ENCODE data around the gene EFCAB6. TPM values are rescaled to one million over a fixed set of nuclear protein-coding genes. Genes with fewer than 3 reads are reported as not detected.

The EFCAB6 gene
- total and polyA plus RNA-seq, 7 donors = 0.07 to 0.84 (median 0.50) TPM

DNA sequence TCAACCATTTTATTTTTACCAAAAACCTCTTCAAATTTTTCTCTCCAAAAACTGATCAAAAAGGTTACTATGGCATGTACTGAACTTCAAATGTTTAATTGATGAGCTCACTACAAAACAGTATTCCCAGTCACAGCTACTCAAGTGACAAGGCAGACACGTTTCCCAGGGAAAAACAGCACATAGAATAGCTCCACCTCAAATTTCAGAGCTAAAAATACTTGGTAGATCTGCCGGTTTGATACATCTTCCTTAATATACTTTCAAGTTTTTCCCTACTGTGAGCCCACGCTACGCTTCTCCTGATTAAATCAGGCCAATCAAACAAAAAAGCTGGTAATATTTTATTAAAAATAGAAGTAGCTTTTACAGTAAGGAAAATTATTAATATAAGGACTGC is 100.4 kb downstream of the EFCAB6 start:
- no peaks in the 10 kb centered on the region for H3K36me3 ChIP-seq (ENCODE audit: insufficient read depth in 1 of 2, low read depth in 1 of 2)
- H3K27ac ChIP-seq = no peak overlapping the region
- 59 to 64% (median 60%) methylated on average over 4 of the region's 4 CpGs for WGBS, 3 donors
- H3K27me3 ChIP-seq (ENCODE audit: insufficient read depth in 3 of 3, low read length in 2 of 3) = no peaks in the 10 kb centered on the region
- DNase-seq (no peak), ATAC-seq (no peak)
- intact Hi-C loops (cut with DNase I) = no loop called here
- H3K4me3 ChIP-seq = no peak overlapping the region
- TF ChIP-seq, protein P1, sequence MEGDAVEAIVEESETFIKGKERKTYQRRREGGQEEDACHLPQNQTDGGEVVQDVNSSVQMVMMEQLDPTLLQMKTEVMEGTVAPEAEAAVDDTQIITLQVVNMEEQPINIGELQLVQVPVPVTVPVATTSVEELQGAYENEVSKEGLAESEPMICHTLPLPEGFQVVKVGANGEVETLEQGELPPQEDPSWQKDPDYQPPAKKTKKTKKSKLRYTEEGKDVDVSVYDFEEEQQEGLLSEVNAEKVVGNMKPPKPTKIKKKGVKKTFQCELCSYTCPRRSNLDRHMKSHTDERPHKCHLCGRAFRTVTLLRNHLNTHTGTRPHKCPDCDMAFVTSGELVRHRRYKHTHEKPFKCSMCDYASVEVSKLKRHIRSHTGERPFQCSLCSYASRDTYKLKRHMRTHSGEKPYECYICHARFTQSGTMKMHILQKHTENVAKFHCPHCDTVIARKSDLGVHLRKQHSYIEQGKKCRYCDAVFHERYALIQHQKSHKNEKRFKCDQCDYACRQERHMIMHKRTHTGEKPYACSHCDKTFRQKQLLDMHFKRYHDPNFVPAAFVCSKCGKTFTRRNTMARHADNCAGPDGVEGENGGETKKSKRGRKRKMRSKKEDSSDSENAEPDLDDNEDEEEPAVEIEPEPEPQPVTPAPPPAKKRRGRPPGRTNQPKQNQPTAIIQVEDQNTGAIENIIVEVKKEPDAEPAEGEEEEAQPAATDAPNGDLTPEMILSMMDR (IDR thresholded peaks at IDR 0.05) = no peak
- H3K4me1 ChIP-seq = no peaks in the 10 kb centered on the region
- H3K9me3 ChIP-seq = no peaks in the 10 kb centered on the region

DNA sequence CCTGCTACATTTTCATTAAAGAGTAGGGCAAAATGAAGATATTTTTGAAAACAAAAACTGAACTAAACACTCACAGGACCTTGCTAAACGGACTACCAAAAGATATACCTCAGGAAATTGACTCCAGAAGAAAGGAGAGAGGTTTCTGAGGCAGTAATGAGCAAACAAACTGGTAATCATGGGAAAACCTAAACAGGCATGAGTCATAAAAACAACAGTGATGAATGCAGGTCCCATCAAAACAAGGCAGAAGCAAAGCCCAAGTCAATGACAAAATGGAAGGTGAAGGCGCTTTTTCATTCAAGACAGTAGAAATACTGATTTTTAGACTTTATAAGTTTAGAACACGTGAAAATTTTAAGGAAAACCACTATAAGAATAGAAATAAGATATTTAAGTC is 104.5 kb downstream of the EFCAB6 start:
- intact Hi-C loops (cut with DNase I) = no loop called here
- H3K27ac ChIP-seq = no peak overlapping the region
- 84 to 89% (median 85%) methylated on average over 3 of the region's 3 CpGs for WGBS, 3 donors
- H3K4me1 ChIP-seq = no peaks in the 10 kb centered on the region
- ATAC-seq (no peak), DNase-seq (no peak)
- peaks cover 18% of the 10 kb centered on the region for H3K9me3 ChIP-seq
- no peaks in the 10 kb centered on the region for H3K27me3 ChIP-seq (ENCODE audit: insufficient read depth in 3 of 3, low read length in 2 of 3)
- no peaks in the 10 kb centered on the region for H3K36me3 ChIP-seq (ENCODE audit: insufficient read depth in 1 of 2, low read depth in 1 of 2)
- H3K4me3 ChIP-seq = no peak overlapping the region
- TF ChIP-seq, protein P1 (IDR thresholded peaks at IDR 0.05) = no peak

DNA sequence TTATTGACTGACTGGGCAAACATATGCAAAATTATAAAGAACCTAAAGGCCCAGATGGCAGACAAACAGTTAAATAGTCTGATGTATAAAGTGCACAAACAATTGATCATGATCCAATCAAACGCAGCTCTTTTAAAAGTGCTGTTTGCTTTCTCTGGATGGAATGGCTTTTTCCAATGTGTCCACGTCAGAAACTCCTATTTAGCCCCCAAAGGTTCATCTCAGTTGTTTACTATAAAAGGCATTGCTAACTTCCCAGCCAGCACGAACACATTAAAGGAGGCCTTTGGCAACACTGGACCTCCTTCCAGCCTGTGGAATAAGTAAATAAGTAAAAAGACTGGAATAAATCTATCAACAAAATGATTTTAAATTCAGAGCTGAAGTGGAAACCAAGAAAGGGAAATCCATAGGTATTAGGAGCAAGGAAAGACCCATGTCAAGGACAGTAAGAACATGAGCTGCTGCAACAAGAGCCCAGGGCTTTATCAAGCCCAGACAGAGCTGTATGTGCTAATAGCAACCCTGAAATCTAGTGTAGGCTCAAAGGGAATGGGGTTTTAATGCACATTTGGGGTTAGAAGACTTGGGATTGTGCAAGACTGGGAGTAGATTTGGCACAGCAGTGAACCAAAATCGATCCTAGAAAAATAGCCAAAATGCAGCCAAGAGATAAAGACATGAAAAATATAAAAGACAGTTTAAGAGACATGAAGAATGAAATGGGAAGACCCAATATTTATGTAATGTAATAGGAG is 105.4 kb downstream of the EFCAB6 start:
- ATAC-seq (no peak), DNase-seq (no peak)
- intact Hi-C loops (cut with DNase I) = no loop called here
- 66 to 71% (median 68%) methylated on average over 4 of the region's 4 CpGs for WGBS, 3 donors
- Histone ChIP-seq H3K4me3 (no peak overlapping the region), H3K9me3 (peaks cover 18% of the 10 kb centered on the region), H3K4me1 (no peaks in the 10 kb centered on the region), H3K27me3 (ENCODE audit: insufficient read depth in 3 of 3, low read length in 2 of 3) (no peaks in the 10 kb centered on the region), H3K36me3 (ENCODE audit: insufficient read depth in 1 of 2, low read depth in 1 of 2) (no peaks in the 10 kb centered on the region), H3K27ac (no peak overlapping the region)
- TF ChIP-seq, protein P1 (IDR thresholded peaks at IDR 0.05) = no peak

GRCh38 chr22:43706151-43706550 is 106.0 kb downstream of the EFCAB6 start:
- intact Hi-C loops (cut with DNase I) = no loop called here
- H3K9me3 ChIP-seq = peaks cover 18% of the 10 kb centered on the region
- no peak for ATAC-seq

More at GRCh38 chr22:43706151-43706550, 106.0 kb downstream of the EFCAB6 start:
- 57 to 73% (median 63%) methylated on average over 3 of the region's 3 CpGs for WGBS, 3 donors
- H3K4me3 ChIP-seq = no peak overlapping the region
- no peaks in the 10 kb centered on the region for H3K36me3 ChIP-seq (ENCODE audit: insufficient read depth in 1 of 2, low read depth in 1 of 2)
- no peak overlapping the region for H3K27ac ChIP-seq
- DNase-seq = no peak
- no peaks in the 10 kb centered on the region for H3K27me3 ChIP-seq (ENCODE audit: insufficient read depth in 3 of 3, low read length in 2 of 3)
- no peaks in the 10 kb centered on the region for H3K4me1 ChIP-seq
- TF ChIP-seq, protein P1 (IDR thresholded peaks at IDR 0.05) = no peak

Measured in psoas muscle (tissue), 8 donors.